GM10266 (cell line): ENCODE measurements around the gene KIAA0040.

Experiments used
- DNase-seq: peaks from one replicate; pipeline ENCODE4 v3.0.0; 2012; ENCODE audit errors: extremely low spot score
- CTCF ChIP-seq: IDR thresholded peaks from 2 replicates; pipeline ENCODE4 v1.5.1; 2012; ENCODE audit warnings: mild to moderate bottlenecking, low read depth; ENCODE audit not compliant: control insufficient read depth, insufficient read depth; ENCODE audit errors: missing control alignments

Gene KIAA0040

GRCh38 chr1:175203570-175204068 lies 11.0 kb upstream of the KIAA0040 start:
- no peak for TF ChIP-seq CTCF
- DNase-seq, result no peak

GRCh38 chr1:175200678-175201521 lies 8.3 kb upstream of the KIAA0040 start:
- DNase-seq, result no peak
- TF ChIP-seq CTCF, result no peak

GRCh38 chr1:175198332-175198731 lies 5.8 kb upstream of the KIAA0040 start:
- no peak for DNase-seq
- TF ChIP-seq CTCF, result no peak

GRCh38 chr1:175197531-175197930 lies 5.0 kb upstream of the KIAA0040 start:
- no peak for DNase-seq
- TF ChIP-seq CTCF, result no peak

- DNase-seq, result peak; percentile 32
- no peak for TF ChIP-seq CTCF
These were observed 3.2 kb upstream of the KIAA0040 start for GRCh38 chr1:175195798-175196197.

- peak; percentile 26 for DNase-seq
- no peak for TF ChIP-seq CTCF
These were observed 2.7 kb upstream of the KIAA0040 start for GRCh38 chr1:175195281-175195680.

- no peak for TF ChIP-seq CTCF
- no peak for DNase-seq
These were observed 943 bp upstream of the KIAA0040 start for GRCh38 chr1:175193527-175193910.
